NCI-H2196 treated with DMSO at 0.1 percent for 48 hours (cell line): Measurements from ENCODE around the gene STOX1.
"Not testable (repeated sequence)": the region's sequence is repeated elsewhere in the genome, so short reads cannot be mapped to it uniquely, and the experiment has no call there.

Experiments
- DNase-seq: peaks from one replicate; lab custom pipeline; 2025; ENCODE audit not compliant: unreplicated experiment; lab: John Stamatoyannopoulos, UW

STOX1 gene

GRCh38 chr10:68877482-68878110 is 50.3 kb downstream of the STOX1 start:
- DNase-seq = no peak

GRCh38 chr10:68878496-68878895 is 51.2 kb downstream of the STOX1 start:
- no peak for DNase-seq

GRCh38 chr10:68879628-68880027 is 52.3 kb downstream of the STOX1 start:
- no peak for DNase-seq

GRCh38 chr10:68880181-68880580 is 52.9 kb downstream of the STOX1 start:
- DNase-seq = no peak

- no peak for DNase-seq
Observed at GRCh38 chr10:68895041-68895440, 67.7 kb downstream of the STOX1 start.

- DNase-seq = peak; percentile 30
Observed at GRCh38 chr10:68897336-68897741, 70.0 kb downstream of the STOX1 start.

GRCh38 chr10:68899186-68899745 is 71.9 kb downstream of the STOX1 start:
- no peak for DNase-seq

GRCh38 chr10:68900427-68901104 is 73.2 kb downstream of the STOX1 start:
- peak; percentile 43 for DNase-seq

- peak; percentile 77 for DNase-seq
Observed at GRCh38 chr10:68901105-68901927, 74.0 kb downstream of the STOX1 start, which contains the start of gene DDX50. Gene DDX50 (plus strand): TSS chr10:68901315. CDS start chr10:68901385, 70 bp downstream.

- DNase-seq = no peak
Observed at GRCh38 chr10:68902382-68902781, 75.1 kb downstream of the STOX1 start.

- DNase-seq = no peak
Observed at GRCh38 chr10:68924593-68924992, 97.3 kb downstream of the STOX1 start.

- DNase-seq = no peak
Observed at GRCh38 chr10:68925489-68925888, 98.2 kb downstream of the STOX1 start.

- DNase-seq = not testable (repeated sequence)
Observed at GRCh38 chr10:68929157-68929556, 101.8 kb downstream of the STOX1 start.

GRCh38 chr10:68929888-68930287 is 102.6 kb downstream of the STOX1 start:
- DNase-seq = not testable (repeated sequence)

- DNase-seq = not testable (repeated sequence)
Observed at GRCh38 chr10:68932860-68933259, 105.5 kb downstream of the STOX1 start.

GRCh38 chr10:68934994-68935393 is 107.7 kb downstream of the STOX1 start:
- no peak for DNase-seq

- DNase-seq = no peak
Observed at GRCh38 chr10:68938117-68938516, 110.8 kb downstream of the STOX1 start.

GRCh38 chr10:68938884-68939283 is 111.6 kb downstream of the STOX1 start:
- DNase-seq = no peak

GRCh38 chr10:68940917-68941316 is 113.6 kb downstream of the STOX1 start:
- DNase-seq = not testable (repeated sequence)
